ENCODE data around the gene WASF2.

DNA sequence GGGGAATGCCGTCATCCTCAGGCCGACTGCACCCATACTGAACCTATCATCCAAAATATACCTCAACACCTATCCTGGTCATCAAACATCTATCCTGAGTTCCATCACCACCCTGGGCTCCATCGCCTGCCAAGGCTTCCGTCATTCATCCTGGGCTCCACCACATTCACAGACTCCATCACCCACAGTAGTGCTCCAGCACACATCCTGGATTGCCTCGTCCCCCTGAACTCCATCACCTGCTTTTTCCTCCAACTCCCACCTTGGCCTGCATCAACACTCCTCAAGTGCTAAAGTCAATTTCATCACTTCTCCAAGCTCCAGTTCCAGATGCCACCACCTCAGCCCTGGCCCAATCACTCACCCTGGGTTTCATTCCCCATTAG is 131.0 kb downstream of the WASF2 start:
- TF ChIP-seq EZH2 (IDR thresholded peaks at IDR 0.05) (no peak), POLR2AphosphoS5 (IDR thresholded peaks at IDR 0.05; ENCODE audit: borderline replicate concordance, low read depth, low read length) (no peak)

All from SK-N-MC (cell line).